ENCODE data around the gene PEX10. TPM values are rescaled to one million over a fixed set of nuclear protein-coding genes. Genes with fewer than 3 reads are reported as not detected.

PEX10 gene
- total RNA-seq, 1 experiment from 2014 or later = 27.6 TPM

- Histone ChIP-seq H3K4me1 (ENCODE audit: insufficient read depth, low read length, poor library complexity, severe bottlenecking) (peaks cover 16% of the 10 kb centered on the region), H3K36me3 (ENCODE audit: insufficient read depth, low read length, poor library complexity, severe bottlenecking) (no peaks in the 10 kb centered on the region), H3K4me3 (ENCODE audit: low read depth, low read length, poor library complexity, severe bottlenecking) (no peak overlapping the region), H3K27ac (ENCODE audit: low read depth, low read length, poor library complexity, severe bottlenecking) (no peak overlapping the region), H3K27me3 (replicated peaks; ENCODE audit: insufficient read depth, low read depth, low read length, poor library complexity) (peaks cover 39% of the 10 kb centered on the region), H3K9me3 (ENCODE audit: low read depth, low read length, poor library complexity, severe bottlenecking) (no peaks in the 10 kb centered on the region)
- intact Hi-C loops (cut with micrococcal nuclease; ENCODE audit: unreplicated experiment) = no loop called here
- no peak for DNase-seq (ENCODE audit: low spot score)
- POLR2A ChIA-PET (ENCODE audit: low non-redundant PET) = no interaction called here
- CTCF ChIA-PET = no interaction called here
- TF ChIP-seq CTCF (conservative IDR thresholded peaks at IDR 0.05; ENCODE audit: low read depth, low read length) (no peak), EZH2 (IDR thresholded peaks at IDR 0.05; ENCODE audit: borderline replicate concordance, low read depth, low read length, poor library complexity, severe bottlenecking) (no peak)
- no TSS peak for BruUV-seq (replicated peaks)
These were observed 35.7 kb upstream of the PEX10 start for GRCh38 chr1:2448098-2448445.

- no peak overlapping the region for H3K27ac ChIP-seq (ENCODE audit: low read depth, low read length, poor library complexity, severe bottlenecking)
- intact Hi-C loops (cut with micrococcal nuclease; ENCODE audit: unreplicated experiment) = no loop called here
- no TSS peak for BruUV-seq (replicated peaks)
- H3K27me3 ChIP-seq (replicated peaks; ENCODE audit: insufficient read depth, low read depth, low read length, poor library complexity) = peaks cover 44% of the 10 kb centered on the region
- H3K36me3 ChIP-seq (ENCODE audit: insufficient read depth, low read length, poor library complexity, severe bottlenecking) = no peaks in the 10 kb centered on the region
- DNase-seq (ENCODE audit: low spot score) = no peak
- TF ChIP-seq CTCF (conservative IDR thresholded peaks at IDR 0.05; ENCODE audit: low read depth, low read length) = no peak
- no peak for TF ChIP-seq EZH2 (IDR thresholded peaks at IDR 0.05; ENCODE audit: borderline replicate concordance, low read depth, low read length, poor library complexity, severe bottlenecking)
- H3K9me3 ChIP-seq (ENCODE audit: low read depth, low read length, poor library complexity, severe bottlenecking) = no peaks in the 10 kb centered on the region
- ChIA-PET CTCF (no interaction called here), POLR2A (ENCODE audit: low non-redundant PET) (no interaction called here)
- H3K4me3 ChIP-seq (ENCODE audit: low read depth, low read length, poor library complexity, severe bottlenecking) = no peak overlapping the region
- peaks cover 18% of the 10 kb centered on the region for H3K4me1 ChIP-seq (ENCODE audit: insufficient read depth, low read length, poor library complexity, severe bottlenecking)
These were observed 35.1 kb upstream of the PEX10 start for GRCh38 chr1:2447276-2448097.

DNA sequence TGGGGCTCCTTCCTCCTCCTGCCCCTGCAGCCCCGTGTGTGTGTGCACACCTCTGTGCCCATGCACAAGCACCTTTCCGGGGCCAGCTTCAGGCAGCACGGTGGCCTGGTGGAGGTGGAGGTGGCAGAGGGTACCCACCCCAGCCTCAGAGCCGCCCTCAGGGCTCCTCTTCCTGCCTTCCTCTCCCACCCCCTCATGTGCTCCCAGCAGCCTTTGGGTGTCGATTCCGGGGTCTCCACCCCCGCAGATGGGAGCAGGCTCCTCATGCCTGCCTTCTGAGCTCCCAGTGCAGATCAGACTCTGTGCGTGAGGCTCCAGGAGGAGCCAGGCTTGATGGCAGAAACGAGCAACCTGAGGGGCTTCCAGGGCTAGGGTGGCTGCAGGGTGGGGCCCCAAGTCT is 34.5 kb upstream of the PEX10 start:
- H3K27me3 ChIP-seq (replicated peaks; ENCODE audit: insufficient read depth, low read depth, low read length, poor library complexity) = peaks cover 51% of the 10 kb centered on the region
- ChIA-PET POLR2A (ENCODE audit: low non-redundant PET) (no interaction called here), CTCF (no interaction called here)
- no peak for DNase-seq (ENCODE audit: low spot score)
- H3K4me3 ChIP-seq (ENCODE audit: low read depth, low read length, poor library complexity, severe bottlenecking) = no peak overlapping the region
- H3K36me3 ChIP-seq (ENCODE audit: insufficient read depth, low read length, poor library complexity, severe bottlenecking) = no peaks in the 10 kb centered on the region
- H3K4me1 ChIP-seq (ENCODE audit: insufficient read depth, low read length, poor library complexity, severe bottlenecking) = peaks cover 18% of the 10 kb centered on the region
- no peaks in the 10 kb centered on the region for H3K9me3 ChIP-seq (ENCODE audit: low read depth, low read length, poor library complexity, severe bottlenecking)
- no peak overlapping the region for H3K27ac ChIP-seq (ENCODE audit: low read depth, low read length, poor library complexity, severe bottlenecking)
- BruUV-seq (replicated peaks) = no TSS peak
- no peak for TF ChIP-seq EZH2 (IDR thresholded peaks at IDR 0.05; ENCODE audit: borderline replicate concordance, low read depth, low read length, poor library complexity, severe bottlenecking)
- TF ChIP-seq CTCF (conservative IDR thresholded peaks at IDR 0.05; ENCODE audit: low read depth, low read length) = no peak
- intact Hi-C loops (cut with micrococcal nuclease; ENCODE audit: unreplicated experiment) = no loop called here

Data from A673 (cell line).